T-cell (primary cell): Measurements from ENCODE around the gene OPRL1. TPM values are rescaled to one million over a fixed set of nuclear protein-coding genes. Genes with fewer than 3 reads are reported as not detected.

Experiments
- ATAC-seq, 4 experiments: fragments of 200-7000 bp in 3 of 4; fragments of 150-1000 bp in 1 of 4; cut with Tn5 transposase; replicated peaks in 1 of 4; 1 replicate in 3 of 4; 2 replicates in 1 of 4; pipeline ENCODE4 v1.10.0; 2021; ENCODE audit warnings: moderate library complexity in 3 of 4, mild to moderate bottlenecking in 2 of 4, moderate number of reproducible peaks in 1 of 4
- CTCF ChIA-PET, 2 donors: fragments of 300-600 bp; sonication (Branson Sonifier 250); formaldehyde crosslinking; loops; one replicate each; lab custom pipeline; 2022; ENCODE audit warnings: antibody characterized with exemption in 2 of 2; lab: Charles Lee
- POLR2A ChIA-PET, 2 donors: fragments of 300-600 bp; sonication (Branson Sonifier 250); formaldehyde crosslinking; loops; one replicate each; lab custom pipeline; 2022; ENCODE audit warnings: antibody characterized with exemption in 2 of 2; lab: Charles Lee
- DNase-seq, 35 experiments: peaks; one replicate each; pipeline versions ENCODE4 v3.0.0 to v3.0.0-alpha.2; 2013 to 2023
- H3K27ac ChIP-seq: one replicate; pipeline ENCODE4 v1.5.1; 2013; ENCODE audit warnings: low read length
- H3K27me3 ChIP-seq, 2 experiments: replicated peaks in 1 of 2; 1 replicate in 1 of 2; 2 replicates in 1 of 2; pipeline versions ENCODE4 v1.6.1 to v1.7.0; 2013; ENCODE audit warnings: low read length in 1 of 2, mixed read lengths in 1 of 2; ENCODE audit not compliant: control insufficient read depth in 2 of 2, insufficient read depth in 2 of 2; ENCODE audit errors: extremely low read depth in 1 of 2
- H3K36me3 ChIP-seq, 2 donors: 1 replicate in 1 of 2; 2 replicates in 1 of 2; pipeline versions ENCODE4 v1.6.1 to v1.7.0; 2013; ENCODE audit warnings: low read length in 1 of 2; ENCODE audit not compliant: control insufficient read depth in 2 of 2, insufficient read depth in 1 of 2; ENCODE audit errors: extremely low read depth in 1 of 2
- H3K4me1 ChIP-seq, 2 experiments: 1 replicate in 1 of 2; 2 replicates in 1 of 2; pipeline versions ENCODE4 v1.6.1 to v1.7.0; 2013; ENCODE audit warnings: low read length in 2 of 2, mixed read lengths in 1 of 2; ENCODE audit not compliant: insufficient read depth in 2 of 2, control insufficient read depth in 1 of 2; ENCODE audit errors: extremely low read depth in 1 of 2
- H3K4me3 ChIP-seq, 2 donors: 1 replicate in 1 of 2; 2 replicates in 1 of 2; pipeline versions ENCODE4 v1.5.1 to v1.7.0; 2013; ENCODE audit warnings: mild to moderate bottlenecking in 2 of 2, low read length in 1 of 2, moderate library complexity in 1 of 2; ENCODE audit not compliant: control insufficient read depth in 1 of 2; ENCODE audit errors: extremely low read depth in 1 of 2
- H3K9me3 ChIP-seq: 2 replicates; pipeline ENCODE4 v1.7.0; 2013
- H3K27ac Mint-ChIP-seq, 2 donors: one replicate each; pipeline ENCODE4 v1.8.0; 2020 to 2021; ENCODE audit warnings: mild to moderate bottlenecking in 2 of 2, mixed read lengths in 2 of 2
- H3K27me3 Mint-ChIP-seq, 2 donors: one replicate each; pipeline ENCODE4 v1.8.0; 2021 to 2022; ENCODE audit warnings: mixed read lengths in 2 of 2
- H3K36me3 Mint-ChIP-seq: one replicate; pipeline ENCODE4 v1.8.0; 2021; ENCODE audit warnings: mixed read lengths
- H3K4me1 Mint-ChIP-seq, 3 donors: one replicate each; pipeline ENCODE4 v1.8.0; 2020 to 2022; ENCODE audit warnings: mixed read lengths in 3 of 3, mild to moderate bottlenecking in 1 of 3
- H3K4me3 Mint-ChIP-seq, 3 donors: one replicate each; pipeline ENCODE4 v1.8.0; 2020 to 2022; ENCODE audit warnings: mild to moderate bottlenecking in 3 of 3, mixed read lengths in 3 of 3, moderate library complexity in 3 of 3
- H3K9me3 Mint-ChIP-seq, 3 donors: one replicate each; pipeline ENCODE4 v1.8.0; 2020 to 2022; ENCODE audit warnings: mixed read lengths in 3 of 3
- WGBS: methylation state at CpG from one replicate; pipeline ENCODE4 v1.1.5; 2013; ENCODE audit warnings: missing lambda C conversion rate; ENCODE audit not compliant: insufficient coverage; 5-methylcytosine and 5-hydroxymethylcytosine counted together
- total RNA-seq, 35 experiments: library from RNA in 6 of 35; stranded (reverse) in 6 of 35; fragments of 120-200 nt in 1 of 35; gene quantifications; one replicate each; pipeline versions ENCODE4 v1.2.1 to v1.2.4 and lab custom pipeline; 2013 to 2026

OPRL1 gene
- total RNA-seq, 5 donors from 2014 or later (not counting 1 experiment from before 2014, with no cell fraction given) = 1.1 to 1.9 (median 1.5) TPM

- CTCF ChIA-PET = no interaction called here
Observed at GRCh38 chr20:64110411-64111068, 30.7 kb downstream of the OPRL1 start.

GRCh38 chr20:64111841-64112641, 32.2 kb downstream of the OPRL1 start:
- ATAC-seq = no peak
- peaks cover 0 to 8% of the 10 kb centered on the region in 2 experiments for H3K4me1 ChIP-seq
- no peak overlapping the region for H3K27ac ChIP-seq
- Mint-ChIP-seq H3K4me1 (peaks cover 6 to 10% (median 6%) of the 10 kb centered on the region in 3 donors), H3K27ac (no peak overlapping the region), H3K27me3 (peaks cover 0 to 1% of the 10 kb centered on the region in 2 donors), H3K36me3 (no peaks in the 10 kb centered on the region), H3K4me3 (no peak overlapping the region), H3K9me3 (no peaks in the 10 kb centered on the region)
- ChIA-PET CTCF (no interaction called here), POLR2A (no interaction called here)
- no peaks in the 10 kb centered on the region for H3K36me3 ChIP-seq
- peak in 1 of 35 experiments; percentile 20 for DNase-seq
- 54% methylated on average over 12 of the region's 19 CpGs for WGBS
- H3K9me3 ChIP-seq = no peaks in the 10 kb centered on the region
- peaks cover 0 to 13% of the 10 kb centered on the region in 2 experiments for H3K27me3 ChIP-seq
- no peak overlapping the region for H3K4me3 ChIP-seq

More at GRCh38 chr20:64110411-64111068, 30.7 kb downstream of the OPRL1 start:
- Histone ChIP-seq H3K36me3 (no peaks in the 10 kb centered on the region), H3K4me3 (no peak overlapping the region), H3K27me3 (peaks cover 0 to 15% of the 10 kb centered on the region in 2 experiments), H3K4me1 (peaks cover 0 to 9% of the 10 kb centered on the region in 2 experiments), H3K27ac (no peak overlapping the region), H3K9me3 (no peaks in the 10 kb centered on the region)
- POLR2A ChIA-PET = no interaction called here
- no peaks in the 10 kb centered on the region for H3K9me3 Mint-ChIP-seq
- peak in 1 of 35 experiments; percentile 22 for DNase-seq
- no peaks in the 10 kb centered on the region for H3K27me3 Mint-ChIP-seq
- peaks cover 6 to 13% (median 12%) of the 10 kb centered on the region in 3 donors for H3K4me1 Mint-ChIP-seq
- H3K4me3 Mint-ChIP-seq = no peak overlapping the region
- H3K36me3 Mint-ChIP-seq = no peaks in the 10 kb centered on the region
- ATAC-seq = no peak
- WGBS = 91% methylated on average over 9 of the region's 10 CpGs
- no peak overlapping the region for H3K27ac Mint-ChIP-seq

- H3K4me3 ChIP-seq = no peak overlapping the region
- WGBS = 87% methylated on average over 18 of the region's 18 CpGs
- H3K36me3 ChIP-seq = no peaks in the 10 kb centered on the region
- H3K4me1 ChIP-seq = peaks cover 0 to under 1% of the 10 kb centered on the region in 2 experiments
- Mint-ChIP-seq H3K36me3 (no peaks in the 10 kb centered on the region), H3K4me1 (peaks cover 0 to 5% (median 5%) of the 10 kb centered on the region in 3 donors), H3K9me3 (no peaks in the 10 kb centered on the region), H3K27me3 (peaks cover 0 to 1% of the 10 kb centered on the region in 2 donors), H3K4me3 (no peak overlapping the region), H3K27ac (no peak overlapping the region)
- DNase-seq (peak in 1 of 35 experiments; percentile 8), ATAC-seq (no peak)
- ChIA-PET CTCF (no interaction called here), POLR2A (no interaction called here)
- peaks cover 0 to 5% of the 10 kb centered on the region in 2 experiments for H3K27me3 ChIP-seq
- H3K9me3 ChIP-seq = no peaks in the 10 kb centered on the region
- H3K27ac ChIP-seq = no peak overlapping the region
Observed at GRCh38 chr20:64112691-64113443, 33.0 kb downstream of the OPRL1 start.

GRCh38 chr20:64113444-64113775, 33.5 kb downstream of the OPRL1 start:
- H3K4me3 ChIP-seq = no peak overlapping the region
- no peak overlapping the region for H3K27ac ChIP-seq
- H3K9me3 Mint-ChIP-seq = no peaks in the 10 kb centered on the region
- H3K4me1 ChIP-seq = no peaks in the 10 kb centered on the region
- H3K36me3 ChIP-seq = no peaks in the 10 kb centered on the region
- no peaks in the 10 kb centered on the region for H3K4me1 Mint-ChIP-seq
- 85% methylated on average over 3 of the region's 6 CpGs for WGBS
- H3K36me3 Mint-ChIP-seq = no peaks in the 10 kb centered on the region
- POLR2A ChIA-PET = no interaction called here
- DNase-seq (peak in 1 of 35 experiments; percentile 9), ATAC-seq (no peak)
- no peak overlapping the region for H3K27ac Mint-ChIP-seq
- CTCF ChIA-PET = no interaction called here
- H3K9me3 ChIP-seq = no peaks in the 10 kb centered on the region
- H3K27me3 Mint-ChIP-seq = peaks cover 0 to 1% of the 10 kb centered on the region in 2 donors
- H3K27me3 ChIP-seq = peaks cover 0 to 5% of the 10 kb centered on the region in 2 experiments
- H3K4me3 Mint-ChIP-seq = no peak overlapping the region

GRCh38 chr20:64113796-64114355, 34.0 kb downstream of the OPRL1 start:
- no peak overlapping the region for H3K27ac Mint-ChIP-seq
- no peaks in the 10 kb centered on the region for H3K9me3 Mint-ChIP-seq
- no peak for ATAC-seq
- no peaks in the 10 kb centered on the region for H3K36me3 Mint-ChIP-seq
- Histone ChIP-seq H3K9me3 (no peaks in the 10 kb centered on the region), H3K4me1 (no peaks in the 10 kb centered on the region), H3K4me3 (no peak overlapping the region), H3K27me3 (peaks cover 0 to 5% of the 10 kb centered on the region in 2 experiments), H3K36me3 (no peaks in the 10 kb centered on the region), H3K27ac (no peak overlapping the region)
- WGBS = 80% methylated on average over 11 of the region's 13 CpGs
- ChIA-PET CTCF (no interaction called here), POLR2A (no interaction called here)
- H3K27me3 Mint-ChIP-seq = peaks cover 0 to 1% of the 10 kb centered on the region in 2 donors
- peak in 1 of 35 experiments; percentile 18 for DNase-seq
- no peaks in the 10 kb centered on the region for H3K4me1 Mint-ChIP-seq
- H3K4me3 Mint-ChIP-seq = no peak overlapping the region
